ENCODE measurements around the gene KRT7. TPM values are rescaled to one million over a fixed set of nuclear protein-coding genes. Genes with fewer than 3 reads are reported as not detected.

The KRT7 gene
- total RNA-seq, 1 experiment from 2014 or later = 10.0 TPM

DNA sequence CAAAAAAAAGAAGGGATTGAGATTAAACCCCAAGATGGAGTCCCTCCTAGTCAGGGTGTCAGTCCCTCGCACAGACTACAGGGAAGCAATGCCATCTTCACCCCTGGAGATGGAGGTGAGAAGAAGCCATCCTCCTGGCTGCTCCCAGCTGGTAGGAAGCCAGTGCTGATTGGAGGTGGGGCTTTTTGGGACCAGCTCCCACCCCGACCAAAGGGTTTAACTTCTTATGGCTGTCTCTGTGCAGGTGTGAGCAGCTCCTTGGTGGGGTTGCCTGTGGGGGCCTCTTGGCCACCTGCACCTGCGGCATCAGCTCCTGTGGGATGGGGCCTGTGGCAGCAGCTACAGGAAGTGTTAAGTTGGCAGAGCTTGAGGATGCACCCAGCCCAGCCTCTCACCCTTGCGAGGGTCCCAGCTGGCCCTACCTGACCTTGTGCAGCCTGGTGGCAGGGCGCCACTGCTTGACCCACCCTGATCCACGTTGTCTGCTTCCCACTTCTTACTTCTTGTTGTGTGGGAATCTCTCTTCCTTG is 37.6 kb downstream of the KRT7 start:
- Histone ChIP-seq H4K91ac (ENCODE audit: insufficient read length, low read depth, low read length) (no peak overlapping the region), H3K9ac (ENCODE audit: extremely low read depth, insufficient read length, low read length) (no peak overlapping the region), H2BK12ac (ENCODE audit: insufficient read length, low read depth, low read length) (no peak overlapping the region), H3K27me3 (ENCODE audit: insufficient read depth, low read length) (no peaks in the 10 kb centered on the region; the same call in 1 of the 2 replicates), H3K18ac (ENCODE audit: insufficient read length, low read depth, low read length) (no peak overlapping the region), H3K9me3 (ENCODE audit: control insufficient read depth, low read depth, low read length) (no peaks in the 10 kb centered on the region), H3K23me2 (ENCODE audit: insufficient read length, low read depth, low read length, poor library complexity, severe bottlenecking) (no peaks in the 10 kb centered on the region), H2AK5ac (ENCODE audit: insufficient read length, low read length) (no peak overlapping the region), H3T11ph (ENCODE audit: low read length) (no peak overlapping the region), H3K79me1 (ENCODE audit: insufficient read depth, low read depth, low read length, poor library complexity, severe bottlenecking) (no peaks in the 10 kb centered on the region), H4K8ac (replicated peaks; ENCODE audit: insufficient read length, low read depth, low read length) (no peak overlapping the region), H2AFZ (ENCODE audit: low read length) (no peak overlapping the region), H3K27ac (ENCODE audit: insufficient read length, low read depth, low read length) (no peak overlapping the region), H2BK20ac (ENCODE audit: low read depth, low read length, poor library complexity, severe bottlenecking) (no peak overlapping the region), H4K5ac (ENCODE audit: insufficient read length, low read depth, low read length) (no peak overlapping the region), H3K14ac (ENCODE audit: insufficient read depth, low read length) (no peak overlapping the region; the same call in 1 of the 2 replicates), H3K56ac (ENCODE audit: insufficient read length, low read depth, low read length) (no peak overlapping the region), H4K20me1 (ENCODE audit: control insufficient read depth, insufficient read depth, insufficient read length) (no peaks in the 10 kb centered on the region), H3K23ac (ENCODE audit: insufficient read length, low read depth, low read length) (no peak overlapping the region), H3K4ac (ENCODE audit: low read depth, low read length) (no peak overlapping the region), H2BK120ac (ENCODE audit: low read depth, low read length, poor library complexity, severe bottlenecking) (no peak overlapping the region), H3K79me2 (ENCODE audit: insufficient read depth, low read length) (no peaks in the 10 kb centered on the region), H2BK5ac (ENCODE audit: insufficient read length, low read length) (no peak overlapping the region), H3K4me1 (ENCODE audit: insufficient read depth, low read length) (no peaks in the 10 kb centered on the region), H2BK15ac (ENCODE audit: low read depth, low read length) (no peak overlapping the region), H3K4me2 (ENCODE audit: insufficient read depth, insufficient read length, low read length) (no peak overlapping the region)
- H3K4me1 Mint-ChIP-seq = peaks cover 0 to 2% of the 10 kb centered on the region in 2 experiments
- H3K27ac Mint-ChIP-seq = no peak overlapping the region
- H3K27me3 Mint-ChIP-seq (ENCODE audit: low read depth) = peaks cover 33% of the 10 kb centered on the region
- no peaks in the 10 kb centered on the region for H3K36me3 Mint-ChIP-seq (ENCODE audit: insufficient read depth in 1 of 3, low read depth in 3 of 3)
- WGBS (ENCODE audit: extremely low coverage, insufficient read length, low lambda C conversion rate) = no CpG with 5 or more reads among the region's 6 CpGs
- DNase-seq = no peak
- H3K9me3 Mint-ChIP-seq = no peaks in the 10 kb centered on the region
- TF ChIP-seq, protein P1, sequence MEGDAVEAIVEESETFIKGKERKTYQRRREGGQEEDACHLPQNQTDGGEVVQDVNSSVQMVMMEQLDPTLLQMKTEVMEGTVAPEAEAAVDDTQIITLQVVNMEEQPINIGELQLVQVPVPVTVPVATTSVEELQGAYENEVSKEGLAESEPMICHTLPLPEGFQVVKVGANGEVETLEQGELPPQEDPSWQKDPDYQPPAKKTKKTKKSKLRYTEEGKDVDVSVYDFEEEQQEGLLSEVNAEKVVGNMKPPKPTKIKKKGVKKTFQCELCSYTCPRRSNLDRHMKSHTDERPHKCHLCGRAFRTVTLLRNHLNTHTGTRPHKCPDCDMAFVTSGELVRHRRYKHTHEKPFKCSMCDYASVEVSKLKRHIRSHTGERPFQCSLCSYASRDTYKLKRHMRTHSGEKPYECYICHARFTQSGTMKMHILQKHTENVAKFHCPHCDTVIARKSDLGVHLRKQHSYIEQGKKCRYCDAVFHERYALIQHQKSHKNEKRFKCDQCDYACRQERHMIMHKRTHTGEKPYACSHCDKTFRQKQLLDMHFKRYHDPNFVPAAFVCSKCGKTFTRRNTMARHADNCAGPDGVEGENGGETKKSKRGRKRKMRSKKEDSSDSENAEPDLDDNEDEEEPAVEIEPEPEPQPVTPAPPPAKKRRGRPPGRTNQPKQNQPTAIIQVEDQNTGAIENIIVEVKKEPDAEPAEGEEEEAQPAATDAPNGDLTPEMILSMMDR (conservative IDR thresholded peaks at IDR 0.05) = no peak
- no peak overlapping the region for H3K4me3 Mint-ChIP-seq
